GM12872 (cell line): ENCODE data around the gene TERC.
A peak's percentile ranks its signal among the peaks of the same experiment; 100 is the strongest.

Source experiments
- TF ChIP-seq, protein P1 (sequence below): IDR thresholded peaks from 3 replicates; pipeline ENCODE4 v1.5.1; 2011; ENCODE audit warnings: low read depth, mild to moderate bottlenecking, low read length, moderate library complexity; ENCODE audit not compliant: insufficient read depth

TERC gene

DNA sequence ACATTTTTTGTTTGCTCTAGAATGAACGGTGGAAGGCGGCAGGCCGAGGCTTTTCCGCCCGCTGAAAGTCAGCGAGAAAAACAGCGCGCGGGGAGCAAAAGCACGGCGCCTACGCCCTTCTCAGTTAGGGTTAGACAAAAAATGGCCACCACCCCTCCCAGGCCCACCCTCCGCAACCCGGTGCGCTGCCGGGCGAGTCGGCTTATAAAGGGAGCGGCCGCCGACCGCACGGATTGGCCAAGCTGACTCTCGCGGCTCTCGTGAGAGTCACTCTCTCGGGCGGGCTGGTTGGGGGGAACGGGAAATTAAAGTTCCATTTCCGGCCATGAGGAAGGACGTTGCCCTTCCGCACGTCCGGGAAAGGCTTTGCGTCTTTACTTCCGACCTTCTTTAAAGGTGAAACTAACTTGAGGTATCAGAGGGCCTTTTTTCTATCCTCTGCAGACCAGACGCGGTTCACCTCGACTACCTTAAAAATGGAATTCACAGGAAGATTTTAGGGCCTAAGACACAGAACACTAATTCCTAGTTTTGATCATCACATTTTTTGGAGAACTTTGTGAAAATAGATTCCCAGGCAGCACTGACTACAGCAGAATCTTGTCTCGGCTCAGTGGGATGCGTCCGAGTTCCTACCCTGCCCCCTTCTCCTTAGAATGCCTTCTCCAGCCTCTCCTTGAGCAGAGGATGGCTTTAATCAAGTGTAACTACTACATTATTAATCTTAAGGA is at the start of gene TERC:
TSS of gene TERC (minus strand) at position 179 of the 731 bp plus-strand sequence.
- TF ChIP-seq, protein P1, sequence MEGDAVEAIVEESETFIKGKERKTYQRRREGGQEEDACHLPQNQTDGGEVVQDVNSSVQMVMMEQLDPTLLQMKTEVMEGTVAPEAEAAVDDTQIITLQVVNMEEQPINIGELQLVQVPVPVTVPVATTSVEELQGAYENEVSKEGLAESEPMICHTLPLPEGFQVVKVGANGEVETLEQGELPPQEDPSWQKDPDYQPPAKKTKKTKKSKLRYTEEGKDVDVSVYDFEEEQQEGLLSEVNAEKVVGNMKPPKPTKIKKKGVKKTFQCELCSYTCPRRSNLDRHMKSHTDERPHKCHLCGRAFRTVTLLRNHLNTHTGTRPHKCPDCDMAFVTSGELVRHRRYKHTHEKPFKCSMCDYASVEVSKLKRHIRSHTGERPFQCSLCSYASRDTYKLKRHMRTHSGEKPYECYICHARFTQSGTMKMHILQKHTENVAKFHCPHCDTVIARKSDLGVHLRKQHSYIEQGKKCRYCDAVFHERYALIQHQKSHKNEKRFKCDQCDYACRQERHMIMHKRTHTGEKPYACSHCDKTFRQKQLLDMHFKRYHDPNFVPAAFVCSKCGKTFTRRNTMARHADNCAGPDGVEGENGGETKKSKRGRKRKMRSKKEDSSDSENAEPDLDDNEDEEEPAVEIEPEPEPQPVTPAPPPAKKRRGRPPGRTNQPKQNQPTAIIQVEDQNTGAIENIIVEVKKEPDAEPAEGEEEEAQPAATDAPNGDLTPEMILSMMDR, result no peak

DNA sequence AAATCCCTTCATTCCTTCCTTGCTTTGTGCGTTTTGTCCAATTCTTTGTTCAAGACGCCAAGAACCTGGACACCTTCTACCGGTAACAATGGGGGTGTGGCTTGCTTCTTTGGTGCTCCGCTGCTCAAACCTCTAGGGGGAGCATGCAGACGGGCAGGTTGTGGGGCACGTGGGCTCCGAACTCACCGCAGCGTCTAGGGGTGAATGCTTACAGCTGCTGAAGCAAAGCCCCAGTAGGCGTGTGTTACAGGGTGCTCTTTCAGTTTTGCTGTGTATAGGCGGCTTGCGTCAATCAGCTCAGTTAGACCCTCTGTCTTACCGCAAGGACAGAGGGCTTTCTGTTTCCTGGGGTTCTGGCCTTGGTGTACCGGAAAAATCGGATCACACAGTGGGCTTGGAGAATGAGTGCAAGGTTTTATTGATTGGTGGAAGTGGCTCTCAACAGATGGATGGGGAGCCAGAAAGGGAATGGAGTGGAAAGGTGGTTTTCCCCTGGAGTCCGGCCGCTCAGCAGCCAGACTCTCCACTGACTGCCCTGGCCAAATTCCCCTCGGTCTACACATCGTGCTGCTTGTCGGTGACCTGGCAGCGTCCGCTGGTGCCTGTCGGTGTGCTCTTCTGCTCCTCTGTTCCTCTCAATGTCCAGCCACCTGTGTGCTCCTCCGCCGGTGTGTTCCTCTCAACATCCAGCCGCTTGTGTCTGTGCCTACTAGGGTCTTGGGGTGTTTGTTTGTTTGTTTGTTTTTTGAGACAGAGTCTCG is 49.1 kb upstream of the TERC start:
- TF ChIP-seq, protein P1, result peak; percentile 85

DNA sequence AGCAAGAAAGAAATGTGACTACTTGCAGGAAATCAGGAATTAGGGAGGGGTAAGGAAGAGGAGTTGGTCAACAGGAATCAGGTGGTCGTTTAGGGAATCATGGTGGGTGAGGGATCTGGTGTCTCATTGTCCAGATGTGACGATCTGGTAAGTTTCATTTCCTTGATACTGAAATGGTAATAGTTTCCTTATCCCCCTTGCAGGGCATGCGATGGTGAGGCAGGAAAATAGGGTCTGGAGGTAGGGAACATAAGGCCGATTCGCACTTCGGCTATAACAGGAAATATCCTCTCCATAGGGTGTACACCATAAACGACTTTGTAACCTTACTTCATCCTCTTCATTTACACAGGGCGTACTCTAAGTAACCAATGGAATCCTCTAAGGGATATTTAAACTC is 48.4 kb upstream of the TERC start:
- TF ChIP-seq, protein P1, result no peak

DNA sequence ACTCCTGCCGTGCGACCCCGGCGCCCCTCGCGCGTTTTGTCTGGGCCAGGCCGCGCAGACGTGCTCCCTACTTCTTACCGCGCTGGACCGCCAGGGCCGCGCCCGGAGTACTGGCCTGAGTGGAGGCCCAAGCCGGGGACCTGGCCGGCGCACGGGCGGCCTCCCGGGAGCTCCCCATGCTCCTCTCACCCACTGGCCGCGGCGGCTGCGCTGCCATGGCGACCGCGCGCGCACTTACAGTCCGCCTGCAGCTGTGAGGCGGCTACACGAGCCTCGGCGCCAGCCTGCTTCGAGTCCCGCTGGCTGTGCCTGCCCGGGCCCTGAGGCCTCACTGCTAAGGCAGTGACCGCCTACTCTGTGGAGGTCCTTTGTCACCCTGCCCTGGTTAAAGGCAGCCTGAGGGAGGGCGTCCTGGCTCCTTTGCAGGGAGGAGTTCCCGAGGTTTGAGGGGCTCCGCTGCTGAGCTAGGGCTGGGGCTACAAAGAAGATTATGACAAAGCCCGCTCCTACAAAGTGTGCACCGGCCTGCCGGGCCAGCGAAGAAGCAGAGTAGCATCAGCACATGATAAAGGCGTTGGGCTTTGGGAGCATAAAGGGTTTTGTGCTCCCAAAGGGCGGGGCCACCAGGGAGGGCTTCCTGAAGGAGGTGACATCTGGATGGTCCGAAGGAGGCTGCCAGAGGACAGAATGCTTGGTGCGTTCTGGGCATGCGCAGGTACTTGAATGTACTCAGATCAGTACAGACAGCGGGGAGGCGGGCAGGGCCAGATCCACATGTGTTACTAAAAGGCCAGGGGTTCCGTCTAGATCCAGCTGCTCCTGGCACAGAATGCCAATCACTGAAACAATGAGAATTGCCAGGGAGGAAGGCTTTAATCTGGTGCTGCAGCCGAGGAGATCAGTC is 47.7 kb upstream of the TERC start, which contains the start of the genes LRRC34 and LRRIQ4:
TSS of gene LRRC34 (minus strand) at position 573 of the 904 bp plus-strand sequence. CDS start at position 217, 356 bp downstream.
TSS of gene LRRIQ4 (plus strand) at position 539 of the 904 bp plus-strand sequence. CDS start 9,052 bp downstream, outside the sequence.
- TF ChIP-seq, protein P1, result no peak

DNA sequence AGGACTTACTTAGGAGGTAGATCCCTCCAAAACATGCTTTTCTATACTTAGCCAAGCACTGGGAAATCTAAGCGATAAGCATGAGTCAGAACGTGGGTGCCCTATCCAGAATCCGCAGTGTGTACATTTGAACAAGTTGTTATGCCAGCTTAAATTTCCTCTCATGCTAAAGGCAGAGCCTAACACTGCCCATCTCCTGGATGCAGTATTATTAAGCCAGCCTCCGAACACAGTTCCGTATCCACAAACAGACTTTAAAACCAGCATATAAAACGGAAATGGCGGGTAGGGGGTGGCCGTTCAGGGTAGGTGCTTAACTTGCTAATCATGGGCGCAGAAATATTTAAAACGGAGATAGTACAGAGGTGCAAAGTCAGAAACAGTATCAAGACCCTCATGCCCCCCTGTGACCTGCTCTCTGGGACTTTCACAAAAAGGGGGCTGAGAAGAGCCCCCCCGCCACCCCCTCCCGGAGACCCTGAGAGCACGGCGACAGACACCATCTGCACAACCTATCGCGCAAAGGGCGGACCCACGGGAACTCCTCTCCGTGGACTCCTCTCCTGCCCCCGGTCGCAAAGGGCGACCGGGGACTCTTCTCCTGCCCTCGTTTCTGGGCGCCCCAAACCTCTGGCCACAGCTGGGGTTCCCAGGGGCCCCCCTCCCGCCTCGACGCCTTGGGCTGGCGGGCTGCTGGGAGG is 46.9 kb upstream of the TERC start:
- TF ChIP-seq, protein P1, result no peak

DNA sequence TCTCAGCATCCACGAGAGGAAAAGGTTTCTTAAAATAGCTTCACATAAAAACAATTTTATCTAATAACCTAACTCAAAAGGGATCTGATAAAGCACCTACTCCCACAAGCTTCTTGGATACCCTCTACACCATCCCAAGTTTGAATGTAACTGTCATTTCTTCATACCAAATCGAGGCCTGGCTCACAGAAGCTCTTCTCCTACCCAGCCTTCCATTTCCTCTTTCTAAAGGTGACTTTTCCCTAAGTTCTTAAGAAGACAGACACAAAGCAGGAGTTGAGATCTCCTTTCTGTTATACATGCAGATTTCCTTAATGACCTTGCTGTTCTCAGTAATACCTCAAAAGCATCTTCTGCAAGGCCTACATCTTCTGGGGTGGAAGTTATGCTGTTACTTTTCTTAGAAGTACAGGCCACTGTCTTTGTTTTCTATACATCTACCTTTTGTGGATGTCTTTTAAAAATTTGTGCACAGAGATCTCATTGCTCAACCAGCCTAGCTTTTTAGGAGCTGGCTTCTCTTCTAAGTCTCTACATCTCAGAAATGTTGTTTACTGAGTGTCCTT is 44.5 kb upstream of the TERC start:
- TF ChIP-seq, protein P1, result no peak
